Raji (cell line): ENCODE results near the gene COL11A1.

ENCODE experiments used
- POLR2A ChIP-seq: IDR thresholded peaks from 2 replicates; pipeline ENCODE4 v1.6.1; 2011; ENCODE audit warnings: low read depth, low read length, control low read depth; ENCODE audit not compliant: insufficient read depth

Gene COL11A1

DNA sequence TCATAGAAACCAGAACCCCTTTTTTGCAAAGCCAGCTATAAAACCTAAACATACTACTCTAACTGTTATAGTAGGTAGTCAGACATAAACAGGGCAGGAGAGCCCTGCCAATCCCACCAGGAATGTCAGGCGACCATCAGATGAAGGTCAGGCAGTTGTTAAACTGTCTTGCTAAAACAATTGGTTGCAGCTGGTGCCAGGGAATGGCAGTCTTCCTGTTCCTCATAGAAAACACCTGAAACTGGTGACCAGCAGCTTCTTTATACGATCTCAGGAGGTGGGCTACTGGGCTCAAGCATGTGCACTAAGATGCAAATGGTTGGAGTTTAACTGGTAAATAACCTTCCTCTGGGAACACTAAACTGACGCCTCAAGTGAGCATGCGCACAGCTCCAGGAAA lies 224.1 kb downstream of the COL11A1 start:
- TF ChIP-seq POLR2A: no peak

GRCh38 chr1:102879439-102879993 lies 228.8 kb downstream of the COL11A1 start:
- no peak for TF ChIP-seq POLR2A

DNA sequence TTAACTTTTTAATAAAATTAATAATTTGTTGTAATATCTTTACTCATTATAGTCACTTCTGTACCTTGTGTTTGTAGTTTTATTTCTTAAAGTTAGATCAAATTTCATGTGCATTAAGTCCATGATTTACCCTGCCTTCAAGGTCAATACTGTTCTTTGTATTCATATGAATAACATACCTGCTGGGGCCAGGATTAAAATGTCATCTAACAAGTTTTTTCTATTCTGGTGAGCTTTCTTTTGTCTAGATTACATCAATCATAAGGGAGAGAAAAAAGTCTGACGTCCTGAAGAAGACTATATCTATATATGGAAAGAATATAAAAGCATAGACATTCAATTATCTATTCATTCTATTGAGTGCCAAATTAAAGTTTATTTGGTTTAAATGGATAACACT lies 232.6 kb downstream of the COL11A1 start:
- TF ChIP-seq POLR2A: no peak

DNA sequence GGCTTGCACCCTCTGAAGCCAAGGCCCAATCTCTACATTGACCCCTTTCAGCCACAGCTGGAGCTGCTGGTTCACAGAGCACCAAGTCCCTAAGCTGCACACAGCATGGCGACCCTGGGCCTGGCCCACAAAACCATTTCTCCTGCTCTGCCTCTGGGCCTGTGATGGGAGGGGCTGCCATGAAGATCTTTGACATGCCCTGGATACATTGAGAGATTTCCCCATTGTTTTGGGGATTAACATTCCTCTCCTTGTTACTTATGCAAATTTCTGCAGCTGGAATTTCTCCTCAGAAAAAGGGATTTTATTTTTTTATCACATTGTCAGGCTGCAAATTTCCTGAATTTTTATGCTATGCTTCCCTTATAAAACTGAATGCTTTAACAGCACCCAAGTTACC lies 235.8 kb downstream of the COL11A1 start:
- TF ChIP-seq POLR2A: no peak

DNA sequence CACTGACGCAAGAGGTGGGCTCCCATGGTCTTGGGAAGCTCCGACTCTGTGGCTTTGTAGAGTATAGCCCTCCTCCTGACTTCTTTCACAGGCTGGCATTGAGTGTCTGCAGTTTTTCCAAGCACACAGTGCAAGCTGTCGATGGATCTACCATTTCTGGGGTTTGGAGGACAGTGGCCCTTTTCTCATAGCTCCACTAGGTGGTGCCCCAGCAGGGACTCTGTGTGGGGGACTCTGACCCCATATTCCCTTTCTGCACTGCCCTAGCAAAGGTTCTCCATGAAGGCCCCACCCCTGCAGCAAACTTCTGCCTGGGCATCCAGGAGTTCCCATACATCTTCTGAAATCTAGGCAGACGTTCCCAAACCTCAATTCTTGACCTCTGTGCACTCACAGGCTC lies 236.2 kb downstream of the COL11A1 start:
- no peak for TF ChIP-seq POLR2A

DNA sequence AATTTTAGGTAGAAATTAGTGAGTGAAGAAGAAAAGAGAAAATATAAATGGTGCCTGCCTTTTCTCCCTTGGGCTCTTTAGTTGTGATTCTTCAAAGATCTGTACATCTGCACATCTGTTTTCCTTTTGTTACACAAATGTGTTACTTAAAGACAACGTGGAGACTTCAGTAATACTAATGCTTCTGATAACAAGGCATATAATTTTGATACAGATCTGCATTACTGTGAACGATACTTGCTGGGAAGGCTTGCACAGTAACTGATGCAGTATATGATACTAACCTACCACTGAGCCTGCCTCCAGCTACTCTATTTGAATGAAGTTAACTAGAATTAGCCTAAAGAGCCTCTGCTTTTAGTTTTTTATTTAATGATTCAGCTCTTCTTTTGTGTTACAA lies 244.6 kb downstream of the COL11A1 start:
- no peak for TF ChIP-seq POLR2A

DNA sequence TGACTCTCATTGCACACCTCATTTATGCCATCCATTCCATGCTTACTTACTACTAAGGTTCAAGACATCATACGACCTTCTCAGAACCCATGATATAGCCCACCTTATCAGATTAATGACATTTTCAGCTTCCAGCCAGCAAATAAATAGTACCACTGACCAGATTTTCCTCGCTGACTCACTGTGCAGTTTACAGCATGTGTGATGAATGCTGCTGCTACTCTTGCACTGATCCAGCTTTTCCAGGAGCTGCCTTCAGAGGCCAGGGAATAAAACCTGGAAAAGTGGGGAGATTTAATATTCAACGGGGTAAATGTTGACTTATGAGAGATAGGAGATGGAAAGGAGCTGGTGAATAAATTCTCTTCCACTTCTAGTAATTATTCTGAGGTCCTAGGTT lies 247.1 kb downstream of the COL11A1 start:
- no peak for TF ChIP-seq POLR2A

- no peak for TF ChIP-seq POLR2A
These were observed 249.6 kb downstream of the COL11A1 start for GRCh38 chr1:102858695-102859094.

DNA sequence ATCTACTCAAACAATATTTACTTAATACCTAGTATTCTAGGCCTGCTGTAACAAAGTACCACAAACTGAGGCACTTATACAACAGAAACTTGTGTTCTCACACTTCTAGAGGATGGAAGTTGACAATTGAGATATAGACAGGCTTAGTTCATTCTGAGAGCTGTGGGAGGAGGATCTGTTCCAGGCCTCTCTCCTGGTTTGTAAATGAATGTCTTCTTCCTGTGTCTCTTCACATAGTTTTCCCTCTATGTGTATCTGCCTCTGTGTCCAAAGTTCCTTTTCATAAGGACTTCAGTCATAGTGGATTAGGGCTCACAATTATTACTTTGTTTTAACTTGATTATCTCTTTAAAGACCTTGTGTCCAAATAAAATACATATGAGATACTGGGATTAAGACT lies 251.1 kb downstream of the COL11A1 start:
- TF ChIP-seq POLR2A: no peak

DNA sequence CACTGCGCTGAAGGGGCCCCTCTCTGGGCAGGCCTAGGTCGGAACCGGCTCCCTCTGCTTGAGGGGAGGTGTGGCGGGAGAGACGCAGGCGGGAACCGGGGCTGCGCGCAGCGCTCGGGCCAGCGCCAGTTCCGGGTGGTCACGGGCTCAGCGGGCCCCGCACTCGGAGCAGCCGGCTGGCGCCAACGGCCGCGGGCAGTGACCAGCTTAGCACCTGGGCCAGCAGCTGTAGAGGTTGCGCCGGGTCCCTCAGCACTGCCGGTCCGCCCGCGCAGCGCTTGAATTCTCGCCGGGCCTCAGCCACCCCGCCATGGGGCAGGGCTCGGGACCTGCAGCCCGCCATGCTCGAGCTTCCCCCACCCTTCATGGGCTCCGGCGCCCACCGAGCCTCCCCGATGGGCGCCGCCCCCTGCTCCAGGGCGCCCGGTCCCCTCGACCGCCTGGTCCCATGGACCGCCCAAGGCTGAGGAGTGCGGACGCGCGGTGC lies 254.6 kb downstream of the COL11A1 start:
- TF ChIP-seq POLR2A: no peak

DNA sequence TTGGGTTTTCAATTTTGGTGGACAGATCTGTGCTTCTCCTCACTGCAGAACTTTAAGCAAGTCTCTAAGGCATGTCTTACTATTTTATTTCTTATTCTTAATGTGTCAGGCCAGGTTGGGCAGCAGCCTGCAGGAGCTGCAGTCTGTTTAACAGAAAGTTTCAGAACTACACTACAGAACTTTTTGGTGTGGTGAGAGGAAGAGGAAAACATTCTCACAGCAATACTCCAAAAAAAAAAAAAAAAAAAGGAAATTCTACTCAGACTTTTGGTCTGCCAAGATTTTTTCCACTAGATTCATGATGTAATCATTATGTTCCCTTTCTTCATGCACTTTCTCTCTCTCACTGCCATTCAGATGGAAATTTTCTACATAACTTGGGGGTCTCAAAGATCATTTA lies 255.2 kb downstream of the COL11A1 start:
- no peak for TF ChIP-seq POLR2A

DNA sequence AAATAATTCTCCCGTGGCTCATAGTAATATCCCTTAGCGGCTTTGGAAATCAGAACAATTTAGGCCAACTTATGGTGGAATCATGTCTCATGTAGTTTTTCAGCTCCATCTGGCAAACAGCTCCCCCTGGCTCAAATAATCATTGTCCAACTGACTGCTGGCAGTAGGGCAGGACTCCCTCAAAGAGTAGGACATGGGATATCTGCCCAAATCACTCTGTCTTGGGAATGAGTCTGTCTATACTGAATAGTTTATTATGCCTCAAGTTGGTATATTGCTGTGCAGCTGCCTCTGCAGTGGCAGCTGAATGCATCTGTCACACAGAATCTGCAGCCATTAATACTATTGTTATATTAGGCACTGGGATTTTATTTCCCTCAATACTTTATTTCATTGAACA lies 255.7 kb downstream of the COL11A1 start:
- no peak for TF ChIP-seq POLR2A

GRCh38 chr1:102851616-102852015 lies 256.7 kb downstream of the COL11A1 start:
- TF ChIP-seq POLR2A: no peak

- TF ChIP-seq POLR2A: no peak
These were observed 265.7 kb downstream of the COL11A1 start for GRCh38 chr1:102842606-102843005.

GRCh38 chr1:102840741-102841140 lies 267.6 kb downstream of the COL11A1 start:
- no peak for TF ChIP-seq POLR2A

- no peak for TF ChIP-seq POLR2A
These were observed 270.3 kb downstream of the COL11A1 start for GRCh38 chr1:102838016-102838415.

- TF ChIP-seq POLR2A: no peak
These were observed 270.8 kb downstream of the COL11A1 start for GRCh38 chr1:102837551-102837950.
